Spleen (tissue), 11 donors: ENCODE measurements around the gene GSTA5. TPM values are rescaled to one million over a fixed set of nuclear protein-coding genes. Genes with fewer than 3 reads are reported as not detected.
"Not testable (repeated sequence)": the region's sequence is repeated elsewhere in the genome, so short reads cannot be mapped to it uniquely, and the experiment has no call there.

ENCODE experiments used
- DNase-seq: peaks from one replicate; pipeline ENCODE4 v3.0.0-alpha.2; 2020
- H3K27ac ChIP-seq, 8 donors: fragments of 200-600 bp; sonication (generic) in 7 of 8; 1 replicate in 4 of 8; 2 replicates in 4 of 8; pipeline versions ENCODE4 v1.5.0 to v1.8.0; 2016 to 2021; ENCODE audit warnings: inconsistent platforms in 4 of 8, mild to moderate bottlenecking in 4 of 8, moderate library complexity in 1 of 8
- H3K27me3 ChIP-seq, 7 donors: fragments of 200-600 bp; sonication (generic) in 6 of 7; replicated peaks in 1 of 7; 1 replicate in 4 of 7; 2 replicates in 3 of 7; pipeline versions ENCODE4 v1.5.0 to v1.8.0; 2016 to 2021; ENCODE audit warnings: inconsistent platforms in 3 of 7, mild to moderate bottlenecking in 1 of 7
- H3K36me3 ChIP-seq, 6 donors: fragments of 200-600 bp; sonication (generic) in 5 of 6; 1 replicate in 4 of 6; 2 replicates in 2 of 6; pipeline versions ENCODE4 v1.5.0 to v1.8.0; 2016 to 2021; ENCODE audit warnings: inconsistent platforms in 2 of 6
- H3K4me1 ChIP-seq, 6 donors: fragments of 200-600 bp; sonication (generic) in 5 of 6; 1 replicate in 3 of 6; 2 replicates in 3 of 6; pipeline versions ENCODE4 v1.5.0 to v1.8.0; 2016 to 2021; ENCODE audit warnings: inconsistent platforms in 3 of 6
- H3K4me3 ChIP-seq, 8 donors: fragments of 200-600 bp; sonication (generic) in 7 of 8; 1 replicate in 4 of 8; 2 replicates in 4 of 8; pipeline versions ENCODE4 v1.5.0 to v1.8.0; 2016 to 2021; ENCODE audit warnings: inconsistent platforms in 4 of 8, mild to moderate bottlenecking in 4 of 8, moderate library complexity in 2 of 8
- H3K9me3 ChIP-seq, 8 donors: fragments of 200-600 bp; sonication (generic) in 7 of 8; 1 replicate in 4 of 8; 2 replicates in 4 of 8; pipeline versions ENCODE4 v1.5.0 to v1.8.0; 2016 to 2021; ENCODE audit warnings: inconsistent platforms in 4 of 8
- CTCF ChIP-seq, 11 experiments: fragments of 200-600 bp in 7 of 11; fragments of 450-650 bp in 4 of 11; sonication (generic) in 4 of 11; IDR thresholded peaks in 8 of 11; conservative IDR thresholded peaks in 3 of 11; 1 replicate in 7 of 11; 2 replicates in 4 of 11; pipeline versions ENCODE4 v1.4.0 to v1.8.0; 2016 to 2021; ENCODE audit warnings: antibody characterized with exemption in 11 of 11, inconsistent platforms in 4 of 11, mild to moderate bottlenecking in 1 of 11
- POLR2A ChIP-seq, 3 donors: fragments of 450-650 bp; IDR thresholded peaks; one replicate each; pipeline ENCODE4 v1.5.1; 2017; ENCODE audit warnings: antibody characterized with exemption in 3 of 3, mild to moderate bottlenecking in 1 of 3
- POLR2AphosphoS5 ChIP-seq, 3 donors: sonication (generic); formaldehyde crosslinking; IDR thresholded peaks; one replicate each; pipeline ENCODE4 v1.5.1; 2017; ENCODE audit warnings: antibody characterized with exemption in 3 of 3
- WGBS, 5 donors: extraction: QIAGEN DNeasy Blood & Tissue Kit in 3 of 5; methylation state at CpG; one replicate each; pipeline versions ENCODE4 v1.1.5 to v1.1.7; 2013 to 2018; 5-methylcytosine and 5-hydroxymethylcytosine counted together
- intact Hi-C: fragments of 100-400 bp; cut with DNase I; formaldehyde crosslinking; loops from one replicate; pipeline ENCODE4 v1.15.0; 2023; ENCODE audit warnings: low total_unique reads
- polyA plus RNA-seq, 3 donors: library from polyadenylated mRNA; stranded (reverse); fragments of 200-250 nt; gene quantifications; one replicate each; pipeline ENCODE4 v1.2.1, GENCODE V29; 2013
- total RNA-seq, 7 donors: library from RNA; depleted of rRNA in 3 of 7; stranded (reverse); fragments of >200 nt in 3 of 7; fragmentation: NEBNext Ultra II Directional in 4 of 7; extraction: Animal tissue kit (Norgen Biotek cat#: 25700) in 4 of 7; gene quantifications; one replicate each; pipeline versions ENCODE4 v1.1.0 to v1.2.1, GENCODE V29; 2016 to 2021
- donor health status: healthy with polysubstance abuse.
- donor health status: DM: no; HTN: no; CAD: no; lungs with moderate emphysema.
- donor health status: DM: no; HTN: no; CAD: no.
- donor health status: Bipolar disorder and iron deficiency.
- donor health status: healthy.
- donor health status: DM: no; HTN: no; CAD: no.
- donor health status: DM: yes; HTN: yes; CAD: no.

Gene GSTA5
- total and polyA plus RNA-seq, 10 donors = not detected

DNA sequence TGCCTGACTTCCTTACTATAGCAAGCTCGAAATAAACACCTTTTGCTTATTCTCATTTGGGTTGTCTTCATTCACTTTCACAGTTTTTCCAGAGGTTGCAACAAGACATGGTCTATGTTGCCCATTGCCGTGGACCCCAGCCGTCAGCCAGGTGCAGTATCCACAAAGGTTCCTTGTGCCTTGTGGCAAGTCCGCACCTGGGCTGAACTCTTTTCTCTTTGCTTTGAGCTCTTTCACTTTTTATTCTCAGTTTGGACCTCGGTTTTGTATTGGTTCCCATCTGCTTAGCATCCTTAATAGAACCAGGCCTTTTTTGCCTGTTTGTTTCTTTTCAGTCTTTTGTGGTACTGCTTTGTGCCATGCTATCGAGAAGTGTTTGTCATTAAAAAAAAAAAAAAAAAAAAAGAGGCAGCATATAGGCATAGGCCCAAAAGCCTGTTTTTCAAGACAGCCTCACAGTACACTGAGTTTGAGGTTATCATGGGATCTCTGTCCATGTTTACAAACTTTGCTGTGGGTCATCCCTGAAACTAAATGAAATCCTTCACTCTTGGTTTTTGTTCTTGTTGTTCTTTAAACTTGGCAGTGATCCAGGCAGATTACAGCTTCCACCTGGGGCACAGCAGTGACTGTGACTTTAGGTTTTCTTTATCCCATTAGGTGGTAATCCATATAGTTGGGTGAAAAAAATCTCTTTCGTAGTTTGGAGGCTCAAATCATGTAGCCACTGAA is 35.6 kb upstream of the GSTA5 start:
- TF ChIP-seq POLR2AphosphoS5 (IDR thresholded peaks at IDR 0.05) (no peak), POLR2A (IDR thresholded peaks at IDR 0.05) (no peak), CTCF (IDR thresholded peaks at IDR 0.05 in 8 of 11, conservative IDR thresholded peaks at IDR 0.05 in 3 of 11) (no peak)
- Histone ChIP-seq H3K4me3 (no peak overlapping the region), H3K9me3 (no peaks in the 10 kb centered on the region), H3K27ac (no peak overlapping the region), H3K36me3 (no peaks in the 10 kb centered on the region), H3K4me1 (no peaks in the 10 kb centered on the region), H3K27me3 (peaks cover 0 to 4% (median 0%) of the 10 kb centered on the region in 7 donors)
- no peak for DNase-seq
- 87 to 95% (median 89%) methylated on average over 7 of the region's 7 CpGs for WGBS, 5 donors
- intact Hi-C loops = no loop called here

- no peak overlapping the region for H3K4me3 ChIP-seq
- H3K27me3 ChIP-seq = peaks cover 0 to 4% (median 0%) of the 10 kb centered on the region in 7 donors
- no peaks in the 10 kb centered on the region for H3K9me3 ChIP-seq
- H3K36me3 ChIP-seq = no peaks in the 10 kb centered on the region
- TF ChIP-seq POLR2AphosphoS5 (IDR thresholded peaks at IDR 0.05) = no peak
- no peak for TF ChIP-seq CTCF (IDR thresholded peaks at IDR 0.05 in 8 of 11, conservative IDR thresholded peaks at IDR 0.05 in 3 of 11)
- TF ChIP-seq POLR2A (IDR thresholded peaks at IDR 0.05) = no peak
- 51 to 76% (median 63%) methylated on average over 4 of the region's 4 CpGs for WGBS, 5 donors
- H3K4me1 ChIP-seq = no peaks in the 10 kb centered on the region
- H3K27ac ChIP-seq = no peak overlapping the region
- DNase-seq = no peak
- intact Hi-C loops = no loop called here
Observed at GRCh38 chr6:52872031-52872430, 31.4 kb upstream of the GSTA5 start.

DNA sequence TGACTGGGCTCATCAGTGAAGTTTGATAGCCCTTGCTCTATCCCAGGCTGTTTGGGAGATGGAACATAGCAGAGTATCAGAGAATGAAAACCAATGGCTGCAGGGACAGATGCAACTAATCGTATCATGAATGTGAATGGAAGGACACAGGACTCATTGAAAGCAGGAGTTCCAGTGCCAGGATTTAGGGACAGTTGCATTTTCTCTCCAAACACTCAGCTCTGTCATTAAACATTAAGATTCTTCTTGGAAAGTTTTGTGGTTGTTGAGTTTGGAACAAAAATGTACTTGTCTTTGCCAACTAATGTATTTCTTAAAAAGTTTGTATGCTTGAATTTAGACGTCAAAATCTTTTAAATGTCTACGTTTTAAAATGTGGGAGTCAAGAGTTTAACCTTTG is 31.0 kb upstream of the GSTA5 start:
- Histone ChIP-seq H3K27me3 (peaks cover 0 to 4% (median 0%) of the 10 kb centered on the region in 7 donors), H3K27ac (no peak overlapping the region), H3K4me3 (no peak overlapping the region), H3K36me3 (no peaks in the 10 kb centered on the region), H3K4me1 (no peaks in the 10 kb centered on the region), H3K9me3 (no peaks in the 10 kb centered on the region)
- TF ChIP-seq POLR2AphosphoS5 (IDR thresholded peaks at IDR 0.05) (no peak), CTCF (IDR thresholded peaks at IDR 0.05 in 8 of 11, conservative IDR thresholded peaks at IDR 0.05 in 3 of 11) (no peak), POLR2A (IDR thresholded peaks at IDR 0.05) (no peak)
- 72 to 85% (median 78%) methylated on average over 3 of the region's 3 CpGs for WGBS, 5 donors
- intact Hi-C loops = no loop called here
- DNase-seq = no peak

DNA sequence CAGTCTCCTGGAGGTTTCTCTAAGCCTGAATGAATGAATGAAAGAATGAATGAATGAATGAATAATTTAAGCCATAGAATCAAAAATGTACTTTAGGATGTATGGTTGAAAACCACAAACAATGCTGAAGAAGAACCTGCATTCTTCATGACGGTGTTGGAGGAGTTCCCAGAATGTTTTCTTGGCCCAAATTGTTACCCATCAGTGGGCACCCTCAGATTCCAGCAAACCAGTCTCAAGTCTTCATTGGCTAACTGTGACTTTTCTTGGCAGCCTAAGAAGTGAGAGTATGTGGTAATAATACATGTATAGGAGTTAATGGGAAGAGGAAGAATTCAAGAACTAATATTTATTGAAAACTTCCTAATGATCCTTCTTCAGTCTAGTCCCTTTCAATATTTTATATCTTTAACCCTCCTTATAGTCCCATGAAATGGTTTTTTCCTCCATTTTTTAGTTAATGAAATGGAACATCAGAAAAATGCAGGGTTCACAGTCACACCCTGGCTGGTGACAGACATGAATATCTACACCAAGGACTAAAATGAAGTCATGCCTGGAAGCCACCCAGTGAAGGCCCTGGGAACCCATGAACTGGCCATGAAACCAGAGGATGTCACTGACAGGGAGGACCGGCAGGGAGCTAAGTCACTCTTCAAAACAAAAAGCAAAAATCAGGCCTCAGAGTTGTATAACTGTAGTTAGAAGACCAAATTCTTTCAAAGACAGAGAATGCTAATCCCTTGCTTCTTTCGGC is 29.9 kb upstream of the GSTA5 start:
- H3K27ac ChIP-seq, H3K9me3 ChIP-seq, intact Hi-C loops, H3K4me3 ChIP-seq, H3K36me3 ChIP-seq, H3K27me3 ChIP-seq, H3K4me1 ChIP-seq, DNase-seq: not testable (repeated sequence)
- WGBS, 5 donors = 75 to 87% (median 82%) methylated on average over 3 of the region's 3 CpGs

DNA sequence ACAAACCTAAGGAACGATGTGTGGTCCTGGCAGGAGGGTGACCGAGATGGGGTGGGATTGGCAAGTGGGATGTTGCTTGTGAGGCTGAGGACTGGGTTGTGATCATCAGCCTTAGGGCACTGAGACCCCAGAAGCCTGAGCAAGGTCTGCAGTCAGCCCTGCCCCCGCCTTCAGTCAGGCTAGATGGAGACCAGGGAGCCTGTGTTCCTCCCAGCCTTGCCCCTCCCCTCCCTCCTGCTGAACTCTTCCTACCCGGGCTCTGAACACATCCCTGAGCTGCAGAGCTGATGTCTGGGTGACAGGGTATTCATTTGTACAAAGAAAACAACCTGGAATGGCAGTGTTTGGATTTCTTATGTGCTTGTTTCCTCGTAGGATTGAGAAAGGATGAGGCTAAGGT is 28.3 kb upstream of the GSTA5 start:
- H3K4me3 ChIP-seq, DNase-seq, H3K4me1 ChIP-seq, H3K27ac ChIP-seq, H3K36me3 ChIP-seq, H3K9me3 ChIP-seq, intact Hi-C loops, H3K27me3 ChIP-seq: not testable (repeated sequence)
- 66 to 81% (median 68%) methylated on average over 5 of the region's 5 CpGs for WGBS, 5 donors
